Measurements from ENCODE around the gene CMSS1. TPM values are rescaled to one million over a fixed set of nuclear protein-coding genes. Genes with fewer than 3 reads are reported as not detected.

CMSS1 gene
- total RNA-seq, 1 donor from 2014 or later: 56.3 TPM

DNA sequence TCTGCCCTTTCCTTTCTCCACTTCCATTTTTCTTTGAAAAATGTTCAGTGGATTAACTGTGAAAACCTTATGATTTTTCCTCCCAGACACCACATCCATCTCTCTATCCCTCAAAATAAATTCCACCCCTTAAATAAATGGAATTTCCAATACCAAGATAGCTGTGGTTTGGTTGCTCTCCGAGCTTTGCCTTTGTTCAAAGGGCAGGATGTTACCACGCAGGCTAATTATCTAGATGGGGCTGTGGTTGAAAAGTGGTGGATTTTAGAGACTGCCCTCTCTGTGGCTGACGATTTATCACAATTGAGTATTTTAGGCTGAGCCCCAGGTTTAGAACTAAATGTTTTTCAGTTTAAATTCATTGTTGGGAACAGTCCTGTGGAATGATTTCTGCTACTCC lies 36.9 kb upstream of the CMSS1 start:
- no peaks in the 10 kb centered on the region for H3K9me3 Mint-ChIP-seq
- Histone ChIP-seq H3K4me3 (no peak overlapping the region), H3K4me1 (no peaks in the 10 kb centered on the region), H3K9ac (no peak overlapping the region), H2AFZ (replicated peaks) (no peak overlapping the region), H3K9me3 (ENCODE audit: low read depth) (no peaks in the 10 kb centered on the region), H3K36me3 (no peaks in the 10 kb centered on the region), H4K20me1 (ENCODE audit: low read depth) (no peaks in the 10 kb centered on the region), H3F3A (ENCODE audit: low read depth) (no peaks in the 10 kb centered on the region), H3K79me2 (ENCODE audit: low read depth) (no peaks in the 10 kb centered on the region), H3K27me3 (no peaks in the 10 kb centered on the region), H3K4me2 (no peak overlapping the region), H3K27ac (no peak overlapping the region)
- no peaks in the 10 kb centered on the region for H3K27me3 Mint-ChIP-seq (ENCODE audit: insufficient read depth, low read depth)
- DNase-seq (ENCODE audit: low spot score): no peak
- no peak overlapping the region for H3K4me3 Mint-ChIP-seq
- no peaks in the 10 kb centered on the region for H3K36me3 Mint-ChIP-seq
- TF ChIP-seq EZH2 (IDR thresholded peaks at IDR 0.05) (no peak), EZH2phosphoT487 (IDR thresholded peaks at IDR 0.05) (no peak)
- TF ChIP-seq, protein P1, sequence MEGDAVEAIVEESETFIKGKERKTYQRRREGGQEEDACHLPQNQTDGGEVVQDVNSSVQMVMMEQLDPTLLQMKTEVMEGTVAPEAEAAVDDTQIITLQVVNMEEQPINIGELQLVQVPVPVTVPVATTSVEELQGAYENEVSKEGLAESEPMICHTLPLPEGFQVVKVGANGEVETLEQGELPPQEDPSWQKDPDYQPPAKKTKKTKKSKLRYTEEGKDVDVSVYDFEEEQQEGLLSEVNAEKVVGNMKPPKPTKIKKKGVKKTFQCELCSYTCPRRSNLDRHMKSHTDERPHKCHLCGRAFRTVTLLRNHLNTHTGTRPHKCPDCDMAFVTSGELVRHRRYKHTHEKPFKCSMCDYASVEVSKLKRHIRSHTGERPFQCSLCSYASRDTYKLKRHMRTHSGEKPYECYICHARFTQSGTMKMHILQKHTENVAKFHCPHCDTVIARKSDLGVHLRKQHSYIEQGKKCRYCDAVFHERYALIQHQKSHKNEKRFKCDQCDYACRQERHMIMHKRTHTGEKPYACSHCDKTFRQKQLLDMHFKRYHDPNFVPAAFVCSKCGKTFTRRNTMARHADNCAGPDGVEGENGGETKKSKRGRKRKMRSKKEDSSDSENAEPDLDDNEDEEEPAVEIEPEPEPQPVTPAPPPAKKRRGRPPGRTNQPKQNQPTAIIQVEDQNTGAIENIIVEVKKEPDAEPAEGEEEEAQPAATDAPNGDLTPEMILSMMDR (IDR thresholded peaks at IDR 0.05): no peak
- H3K4me1 Mint-ChIP-seq: no peaks in the 10 kb centered on the region
- no peak overlapping the region for H3K27ac Mint-ChIP-seq

DNA sequence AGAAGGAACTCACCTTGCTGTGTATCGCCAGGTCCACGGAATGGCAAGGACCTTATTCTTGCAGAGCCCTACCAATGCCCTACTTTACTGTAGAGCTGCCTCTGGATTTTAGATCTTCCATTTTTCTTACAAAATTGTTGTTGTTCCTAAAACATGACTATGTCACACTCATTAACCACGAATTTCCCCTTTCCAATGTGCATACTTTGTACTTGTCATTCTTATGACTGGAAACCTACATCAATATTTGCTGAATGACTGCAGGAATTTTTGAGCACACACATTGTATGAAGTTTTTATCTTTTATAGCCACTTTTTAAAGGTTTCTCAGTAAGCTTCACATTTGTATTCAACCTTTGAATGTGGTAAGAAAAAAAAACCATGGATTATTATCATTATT lies 35.9 kb upstream of the CMSS1 start:
- Histone ChIP-seq H2AFZ (replicated peaks) (no peak overlapping the region), H3K4me3 (no peak overlapping the region), H3K36me3 (no peaks in the 10 kb centered on the region), H3K9ac (no peak overlapping the region), H3F3A (ENCODE audit: low read depth) (no peaks in the 10 kb centered on the region), H3K27ac (no peak overlapping the region), H3K9me3 (ENCODE audit: low read depth) (no peaks in the 10 kb centered on the region), H3K4me2 (no peak overlapping the region), H3K27me3 (no peaks in the 10 kb centered on the region), H3K4me1 (no peaks in the 10 kb centered on the region), H4K20me1 (ENCODE audit: low read depth) (no peaks in the 10 kb centered on the region), H3K79me2 (ENCODE audit: low read depth) (no peaks in the 10 kb centered on the region)
- Mint-ChIP-seq H3K27ac (no peak overlapping the region), H3K36me3 (no peaks in the 10 kb centered on the region), H3K9me3 (no peaks in the 10 kb centered on the region), H3K4me1 (no peaks in the 10 kb centered on the region), H3K4me3 (no peak overlapping the region), H3K27me3 (ENCODE audit: insufficient read depth, low read depth) (no peaks in the 10 kb centered on the region)
- TF ChIP-seq EZH2phosphoT487 (IDR thresholded peaks at IDR 0.05) (no peak), EZH2 (IDR thresholded peaks at IDR 0.05) (no peak)
- TF ChIP-seq, protein P1 (IDR thresholded peaks at IDR 0.05): no peak
- DNase-seq (ENCODE audit: low spot score): no peak

DNA sequence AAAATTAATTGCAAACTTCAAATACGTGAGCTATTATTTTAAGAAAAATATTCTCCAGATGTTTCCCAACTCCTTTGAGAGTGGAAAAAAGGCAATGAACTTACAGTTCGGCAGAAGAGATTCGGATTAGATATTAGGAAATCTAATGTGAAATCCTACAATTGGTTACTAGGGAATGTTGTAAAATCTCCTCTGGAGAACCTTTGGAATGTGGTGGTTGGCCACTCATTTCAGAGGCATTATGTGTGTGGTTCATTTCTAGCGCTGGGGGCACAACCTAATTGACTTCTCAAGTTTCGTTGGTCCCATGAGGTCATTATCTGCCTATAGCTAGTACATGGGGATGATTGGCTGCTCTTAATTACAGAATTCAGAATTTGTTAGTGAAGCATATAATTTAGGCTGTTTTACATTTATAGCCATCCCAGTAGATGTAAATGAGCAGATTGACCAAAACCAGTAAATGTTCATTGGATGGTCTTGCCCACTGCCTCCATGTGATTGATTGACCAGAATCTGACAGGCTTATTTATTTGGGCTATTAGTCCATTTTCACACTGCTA lies 34.6 kb upstream of the CMSS1 start:
- H3K36me3 ChIP-seq: no peaks in the 10 kb centered on the region
- H3K4me3 ChIP-seq: no peak overlapping the region
- H3K79me2 ChIP-seq (ENCODE audit: low read depth): no peaks in the 10 kb centered on the region
- Mint-ChIP-seq H3K9me3 (no peaks in the 10 kb centered on the region), H3K27ac (no peak overlapping the region), H3K36me3 (no peaks in the 10 kb centered on the region), H3K27me3 (ENCODE audit: insufficient read depth, low read depth) (no peaks in the 10 kb centered on the region), H3K4me3 (no peak overlapping the region), H3K4me1 (no peaks in the 10 kb centered on the region)
- H3K27ac ChIP-seq: no peak overlapping the region
- TF ChIP-seq EZH2 (IDR thresholded peaks at IDR 0.05) (no peak), EZH2phosphoT487 (IDR thresholded peaks at IDR 0.05) (no peak)
- TF ChIP-seq, protein P1 (IDR thresholded peaks at IDR 0.05): no peak
- no peak overlapping the region for H3K4me2 ChIP-seq
- H3K9me3 ChIP-seq (ENCODE audit: low read depth): no peaks in the 10 kb centered on the region
- H3F3A ChIP-seq (ENCODE audit: low read depth): no peaks in the 10 kb centered on the region
- no peak overlapping the region for H2AFZ ChIP-seq (replicated peaks)
- no peak overlapping the region for H3K9ac ChIP-seq
- no peak for DNase-seq (ENCODE audit: low spot score)
- H3K4me1 ChIP-seq: no peaks in the 10 kb centered on the region
- no peaks in the 10 kb centered on the region for H3K27me3 ChIP-seq
- H4K20me1 ChIP-seq (ENCODE audit: low read depth): no peaks in the 10 kb centered on the region

All from neural progenitor cell (in vitro differentiated cells).